ENCODE results near the gene WWC1. TPM values are rescaled to one million over a fixed set of nuclear protein-coding genes. Genes with fewer than 3 reads are reported as not detected.

The WWC1 gene
- total RNA-seq, 1 experiment from 2014 or later: 108 TPM

- intact Hi-C loops (cut with micrococcal nuclease; ENCODE audit: unreplicated experiment): no loop called here
- CTCF ChIA-PET: no interaction called here
- no peak overlapping the region for H3K4me3 ChIP-seq (ENCODE audit: low read depth, low read length)
- Mint-ChIP-seq H3K27me3 (ENCODE audit: insufficient read depth, unreplicated experiment) (no peaks in the 10 kb centered on the region), H3K4me1 (ENCODE audit: low read depth, unreplicated experiment) (peaks cover 5% of the 10 kb centered on the region), H3K36me3 (ENCODE audit: insufficient read depth, unreplicated experiment) (peaks cover 94% of the 10 kb centered on the region), H3K27ac (ENCODE audit: unreplicated experiment) (no peak overlapping the region), H3K9me3 (ENCODE audit: unreplicated experiment) (no peaks in the 10 kb centered on the region), H3K4me3 (ENCODE audit: unreplicated experiment) (no peak overlapping the region)
- TF ChIP-seq CTCF (IDR thresholded peaks at IDR 0.05; ENCODE audit: insufficient read depth in 1 of 2, low read depth in 1 of 2, low read length in 1 of 2, severe bottlenecking in 1 of 2, unreplicated experiment in 1 of 2): no peak
- H3K36me3 ChIP-seq (ENCODE audit: control insufficient read depth, insufficient read depth, low read length): peaks cover 3% of the 10 kb centered on the region
- no peaks in the 10 kb centered on the region for H3K4me1 ChIP-seq
- POLR2A ChIA-PET: no interaction called here
- H3K27me3 ChIP-seq (replicated peaks; ENCODE audit: control insufficient read depth, insufficient read depth, low read length): no peaks in the 10 kb centered on the region
- H3K9me3 ChIP-seq: no peaks in the 10 kb centered on the region
- DNase-seq: no peak
- no TSS peak for BruUV-seq (replicated peaks)
Measured at GRCh38 chr5:168467755-168468330, 176.4 kb downstream of the WWC1 start.

GRCh38 chr5:168468836-168469235 is 177.4 kb downstream of the WWC1 start:
- H3K4me1 Mint-ChIP-seq (ENCODE audit: low read depth, unreplicated experiment): peaks cover 7% of the 10 kb centered on the region
- Histone ChIP-seq H3K9me3 (no peaks in the 10 kb centered on the region), H3K27me3 (replicated peaks; ENCODE audit: control insufficient read depth, insufficient read depth, low read length) (no peaks in the 10 kb centered on the region), H3K4me1 (no peaks in the 10 kb centered on the region), H3K36me3 (ENCODE audit: control insufficient read depth, insufficient read depth, low read length) (peaks cover 3% of the 10 kb centered on the region), H3K4me3 (ENCODE audit: low read depth, low read length) (no peak overlapping the region)
- DNase-seq: no peak
- H3K9me3 Mint-ChIP-seq (ENCODE audit: unreplicated experiment): no peaks in the 10 kb centered on the region
- ChIA-PET CTCF (no interaction called here), POLR2A (no interaction called here)
- intact Hi-C loops (cut with micrococcal nuclease; ENCODE audit: unreplicated experiment): no loop called here
- no peak for TF ChIP-seq CTCF (IDR thresholded peaks at IDR 0.05; ENCODE audit: insufficient read depth in 1 of 2, low read depth in 1 of 2, low read length in 1 of 2, severe bottlenecking in 1 of 2, unreplicated experiment in 1 of 2)
- no TSS peak for BruUV-seq (replicated peaks)
- no peak overlapping the region for H3K27ac Mint-ChIP-seq (ENCODE audit: unreplicated experiment)
- no peaks in the 10 kb centered on the region for H3K27me3 Mint-ChIP-seq (ENCODE audit: insufficient read depth, unreplicated experiment)
- peaks cover 95% of the 10 kb centered on the region for H3K36me3 Mint-ChIP-seq (ENCODE audit: insufficient read depth, unreplicated experiment)
- H3K4me3 Mint-ChIP-seq (ENCODE audit: unreplicated experiment): no peak overlapping the region

GRCh38 chr5:168469816-168470215 is 178.4 kb downstream of the WWC1 start:
- Mint-ChIP-seq H3K4me3 (ENCODE audit: unreplicated experiment) (no peak overlapping the region), H3K27ac (ENCODE audit: unreplicated experiment) (no peak overlapping the region), H3K27me3 (ENCODE audit: insufficient read depth, unreplicated experiment) (no peaks in the 10 kb centered on the region), H3K4me1 (ENCODE audit: low read depth, unreplicated experiment) (peaks cover 7% of the 10 kb centered on the region), H3K36me3 (ENCODE audit: insufficient read depth, unreplicated experiment) (peaks cover 93% of the 10 kb centered on the region), H3K9me3 (ENCODE audit: unreplicated experiment) (no peaks in the 10 kb centered on the region)
- intact Hi-C loops (cut with micrococcal nuclease; ENCODE audit: unreplicated experiment): no loop called here
- ChIA-PET POLR2A (no interaction called here), CTCF (no interaction called here)
- BruUV-seq (replicated peaks): no TSS peak
- no peak for DNase-seq
- Histone ChIP-seq H3K4me3 (ENCODE audit: low read depth, low read length) (no peak overlapping the region), H3K27me3 (replicated peaks; ENCODE audit: control insufficient read depth, insufficient read depth, low read length) (no peaks in the 10 kb centered on the region), H3K9me3 (no peaks in the 10 kb centered on the region), H3K4me1 (no peaks in the 10 kb centered on the region), H3K36me3 (ENCODE audit: control insufficient read depth, insufficient read depth, low read length) (peaks cover 3% of the 10 kb centered on the region)
- TF ChIP-seq CTCF (IDR thresholded peaks at IDR 0.05; ENCODE audit: insufficient read depth in 1 of 2, low read depth in 1 of 2, low read length in 1 of 2, severe bottlenecking in 1 of 2, unreplicated experiment in 1 of 2): no peak

Measured in Caco-2 (cell line).